GM21576 (cell line): Measurements from ENCODE around the gene PREPL.

Experiments used
- ATAC-seq: cut with Tn5 transposase; IDR thresholded peaks from one replicate; pipeline ENCODE4 v1.9.1; 2021; ENCODE audit warnings: mild to moderate bottlenecking, moderate library complexity; ENCODE audit not compliant: unreplicated experiment

Gene PREPL

GRCh38 chr2:44297431-44297830, 63.9 kb downstream of the PREPL start:
- ATAC-seq = no peak

- no peak for ATAC-seq
Measured at GRCh38 chr2:44296653-44297052, 64.6 kb downstream of the PREPL start.

GRCh38 chr2:44295633-44296359, 65.5 kb downstream of the PREPL start:
- no peak for ATAC-seq

- ATAC-seq = no peak
Measured at GRCh38 chr2:44295113-44295512, 66.2 kb downstream of the PREPL start.

- no peak for ATAC-seq
Measured at GRCh38 chr2:44291281-44292248, 69.7 kb downstream of the PREPL start.

- ATAC-seq = no peak
Measured at GRCh38 chr2:44290261-44290660, 71.0 kb downstream of the PREPL start.

GRCh38 chr2:44286884-44287638, 74.2 kb downstream of the PREPL start:
- ATAC-seq = no peak

- no peak for ATAC-seq
Measured at GRCh38 chr2:44286119-44286883, 75.0 kb downstream of the PREPL start.

GRCh38 chr2:44285174-44285573, 76.1 kb downstream of the PREPL start:
- no peak for ATAC-seq

GRCh38 chr2:44283116-44283666, 78.1 kb downstream of the PREPL start:
- no peak for ATAC-seq

- no peak for ATAC-seq
Measured at GRCh38 chr2:44280869-44281268, 80.4 kb downstream of the PREPL start.

- ATAC-seq = no peak
Measured at GRCh38 chr2:44277541-44277940, 83.8 kb downstream of the PREPL start.

GRCh38 chr2:44275927-44276303, 85.4 kb downstream of the PREPL start:
- no peak for ATAC-seq

- ATAC-seq = no peak
Measured at GRCh38 chr2:44273596-44273995, 87.7 kb downstream of the PREPL start.

GRCh38 chr2:44273076-44273475, 88.2 kb downstream of the PREPL start:
- no peak for ATAC-seq

GRCh38 chr2:44271296-44271695, 90.0 kb downstream of the PREPL start:
- no peak for ATAC-seq

GRCh38 chr2:44269831-44270230, 91.5 kb downstream of the PREPL start:
- ATAC-seq = no peak

- ATAC-seq = no peak
Measured at GRCh38 chr2:44267796-44268648, 93.3 kb downstream of the PREPL start.
